HepG2 (cell line): ENCODE measurements around the gene PLEKHG4. TPM values are rescaled to one million over a fixed set of nuclear protein-coding genes. Genes with fewer than 3 reads are reported as not detected.
A peak's percentile ranks its signal among the peaks of the same experiment; 100 is the strongest.

ENCODE experiments used
- ESRRA ChIP-seq: sonication (generic); formaldehyde crosslinking; IDR thresholded peaks from 2 replicates; pipeline ENCODE4 v1.5.1; 2020; ENCODE audit warnings: mild to moderate bottlenecking, low read depth, missing genetic modification reagents
- HIVEP1 ChIP-seq: sonication (generic); formaldehyde crosslinking; IDR thresholded peaks from 2 replicates; pipeline ENCODE4 v1.4.0; 2020; ENCODE audit warnings: mild to moderate bottlenecking, missing genetic modification reagents
- JUNB ChIP-seq: sonication (generic); formaldehyde crosslinking; IDR thresholded peaks from 2 replicates; pipeline ENCODE4 v1.8.0; 2022; ENCODE audit warnings: missing genetic modification reagents, mild to moderate bottlenecking, borderline replicate concordance
- NFE2L2 ChIP-seq: fragments of 150-350 bp; IDR thresholded peaks from 2 replicates; pipeline ENCODE4 v1.6.1; 2014; ENCODE audit warnings: low read length
- THAP11 ChIP-seq: IDR thresholded peaks from 2 replicates; pipeline ENCODE4 v1.6.1; 2016; ENCODE audit warnings: missing biosample characterization, missing genetic modification reagents
- ZBTB40 ChIP-seq, 2 experiments: fragments of 450-650 bp in 1 of 2; sonication (generic) in 1 of 2; formaldehyde crosslinking in 1 of 2; IDR thresholded peaks; 2 replicates each; pipeline versions ENCODE4 v1.6.1 to v1.8.0; 2016 to 2022; ENCODE audit warnings: antibody characterized with exemption in 1 of 2, mild to moderate bottlenecking in 1 of 2, missing genetic modification reagents in 1 of 2
- ZFX ChIP-seq: sonication (generic); formaldehyde crosslinking; IDR thresholded peaks from 2 replicates; pipeline ENCODE4 v1.4.0; 2020; ENCODE audit warnings: mild to moderate bottlenecking, low read depth, missing genetic modification reagents, moderate library complexity
- ZNF503 ChIP-seq: sonication (generic); formaldehyde crosslinking; IDR thresholded peaks from 2 replicates; pipeline ENCODE4 v1.4.0; 2020; ENCODE audit warnings: missing genetic modification reagents
- ZNF646 ChIP-seq: sonication (generic); formaldehyde crosslinking; IDR thresholded peaks from 2 replicates; pipeline ENCODE4 v1.9.0; 2021; ENCODE audit warnings: mild to moderate bottlenecking, missing genetic modification reagents
- ZSCAN25 ChIP-seq: sonication (generic); formaldehyde crosslinking; IDR thresholded peaks from 2 replicates; pipeline ENCODE4 v1.8.0; 2022; ENCODE audit warnings: mild to moderate bottlenecking, missing genetic modification reagents
- polyA plus RNA-seq, 8 experiments: library from polyadenylated mRNA; depleted of rRNA in 3 of 8; stranded (reverse) in 7 of 8; unstranded in 1 of 8; fragments of >200 nt; fragmentation: Illumina TruSeq in 4 of 8; extraction: Trizol in 4 of 8; gene quantifications; 2 replicates each; pipeline versions ENCODE4 v1.2.1 to v1.2.3, GENCODE V29; 2011 to 2016; ENCODE audit warnings: low read depth in 4 of 8, missing spikeins in 1 of 8, mixed read lengths in 1 of 8; ENCODE audit not compliant: insufficient read depth in 1 of 8
- total RNA-seq, 5 experiments: library from RNA; depleted of rRNA; stranded (reverse); fragments of >200 nt; fragmentation: Illumina TruSeq; extraction: Trizol; gene quantifications; 2 replicates each; pipeline ENCODE4 v1.2.3, GENCODE V29; 2016; ENCODE audit warnings: low read depth in 1 of 5

PLEKHG4 gene
- total and polyA plus RNA-seq, 2 of the 13 experiments (the other 11 are each of a cell fraction or from before 2014, with no cell fraction given) = 7.1 to 13.6 TPM

GRCh38 chr16:67279296-67280089 is at the start of gene PLEKHG4 (continued):
- TF ChIP-seq ZNF646 (CRISPR knock-in tag) = no peak
- no peak for TF ChIP-seq NFE2L2
- no peak for TF ChIP-seq ZNF503 (CRISPR knock-in tag)
- TF ChIP-seq HIVEP1 = 0 out of 2 replicates have a peak, but pooled peaks have one; percentile 40
- peak; percentile 31; the same call in 1 of the 2 replicates for TF ChIP-seq ESRRA
- peak; percentile 86 for TF ChIP-seq THAP11
- peak; percentile 35; the same call in 1 of the 2 replicates for TF ChIP-seq JUNB (CRISPR knock-in tag)
- TF ChIP-seq ZFX = peak; percentile 83
- no peak for TF ChIP-seq ZSCAN25 (CRISPR knock-in tag)
- TF ChIP-seq ZBTB40 (IDR thresholded peaks at IDR 0.05) = no peak
- peak; percentile 62; the same call in 1 of the 2 replicates for TF ChIP-seq ZBTB40 (CRISPR knock-in tag; IDR thresholded peaks at IDR 0.05)
